ENCODE data around the gene BTBD9.

Gene BTBD9

DNA sequence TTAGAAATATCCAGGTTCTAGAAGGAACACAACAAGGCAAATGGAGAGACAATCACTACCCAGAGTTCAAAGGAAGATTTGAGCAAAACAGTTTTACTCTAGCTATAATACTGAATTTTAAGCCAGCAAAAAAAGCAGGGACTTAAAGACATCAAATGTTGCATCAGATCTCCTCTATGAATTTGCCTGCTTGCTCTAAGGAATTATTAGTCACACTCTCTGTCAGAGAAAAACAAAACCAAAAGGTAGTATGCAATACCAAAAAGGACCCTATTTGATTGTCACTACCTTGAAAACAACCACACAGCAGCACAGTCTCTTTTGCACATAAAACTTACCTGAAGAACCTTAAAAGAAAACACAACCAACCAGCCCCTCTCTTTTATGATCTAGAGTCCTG is 46.3 kb downstream of the BTBD9 start:
- DNase-seq: no peak

- DNase-seq: no peak
Observed at GRCh38 chr6:38591439-38591838, 48.3 kb downstream of the BTBD9 start.

- DNase-seq: no peak
Observed at GRCh38 chr6:38589367-38589720, 50.4 kb downstream of the BTBD9 start.

GRCh38 chr6:38588631-38589366 is 50.9 kb downstream of the BTBD9 start:
- DNase-seq: no peak

DNA sequence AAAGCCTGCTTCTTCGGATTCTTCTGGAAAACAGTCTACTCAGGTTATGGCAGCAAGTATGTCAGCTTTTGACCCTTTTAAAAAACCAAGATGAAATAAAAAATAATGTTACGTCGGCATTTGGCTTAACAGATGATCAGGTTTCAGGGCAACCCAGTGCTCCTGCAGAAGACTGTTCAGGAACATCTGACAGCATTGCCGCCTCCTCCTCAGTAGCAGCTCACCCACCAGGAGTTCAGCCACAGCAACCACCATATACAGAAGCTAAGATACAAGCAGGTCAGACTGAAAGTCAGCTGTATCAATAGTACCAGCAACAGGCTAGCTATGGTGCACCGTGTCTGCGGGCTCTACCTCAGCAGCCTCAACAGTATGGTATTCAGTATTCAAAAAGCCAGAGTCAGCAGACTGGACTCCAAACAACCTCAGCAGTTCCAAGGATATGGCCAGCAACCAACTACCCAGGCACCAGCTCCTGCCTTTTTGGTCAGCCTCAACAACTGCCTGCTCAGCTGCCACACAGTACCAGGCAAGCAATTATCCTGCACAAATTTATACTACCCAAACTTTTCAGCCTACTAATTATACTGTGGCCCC is 51.9 kb downstream of the BTBD9 start:
- no peak for DNase-seq

GRCh38 chr6:38586992-38587391 is 52.7 kb downstream of the BTBD9 start:
- DNase-seq: no peak

DNA sequence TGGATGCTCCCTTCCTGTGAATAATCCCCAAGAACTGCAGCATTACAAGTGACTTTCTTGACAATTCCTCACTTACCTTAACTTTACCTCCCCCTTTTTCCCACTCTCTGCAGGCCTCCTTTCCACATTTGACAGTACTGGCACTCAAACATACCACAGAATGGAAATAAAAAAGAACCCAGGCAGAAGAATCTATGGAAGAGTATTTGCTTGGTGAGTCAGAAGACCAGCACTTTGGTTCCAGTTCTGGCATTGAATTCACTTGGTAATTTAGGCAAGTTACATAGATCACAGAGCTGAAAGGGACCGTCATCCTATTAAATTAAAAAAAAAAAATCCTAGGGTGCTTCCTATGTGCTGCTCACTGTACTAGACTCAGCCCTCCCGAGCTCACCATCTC is 55.0 kb downstream of the BTBD9 start:
- no peak for DNase-seq

- no peak for DNase-seq
Observed at GRCh38 chr6:38583523-38583922, 56.2 kb downstream of the BTBD9 start.

DNA sequence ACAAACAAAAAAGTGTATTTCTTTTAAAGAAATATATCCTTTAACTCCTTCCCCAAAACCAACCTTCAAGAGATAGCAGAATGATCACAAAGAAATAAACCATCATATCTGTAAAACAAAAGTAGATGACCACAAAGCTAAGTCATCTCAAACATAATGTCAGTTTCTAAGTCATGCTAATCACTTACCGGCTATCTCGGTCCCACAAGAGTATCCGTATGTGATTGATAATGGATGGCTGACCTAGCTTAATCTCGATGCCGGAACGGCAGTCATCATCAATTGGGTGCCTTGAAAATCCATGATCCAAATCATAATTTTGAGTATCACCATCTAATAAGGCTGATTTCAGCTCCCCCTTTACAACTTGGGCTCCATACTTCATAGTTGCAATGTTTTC is 59.7 kb downstream of the BTBD9 start:
- no peak for DNase-seq

- no peak for DNase-seq
Observed at GRCh38 chr6:38579010-38579628, 60.6 kb downstream of the BTBD9 start.

DNA sequence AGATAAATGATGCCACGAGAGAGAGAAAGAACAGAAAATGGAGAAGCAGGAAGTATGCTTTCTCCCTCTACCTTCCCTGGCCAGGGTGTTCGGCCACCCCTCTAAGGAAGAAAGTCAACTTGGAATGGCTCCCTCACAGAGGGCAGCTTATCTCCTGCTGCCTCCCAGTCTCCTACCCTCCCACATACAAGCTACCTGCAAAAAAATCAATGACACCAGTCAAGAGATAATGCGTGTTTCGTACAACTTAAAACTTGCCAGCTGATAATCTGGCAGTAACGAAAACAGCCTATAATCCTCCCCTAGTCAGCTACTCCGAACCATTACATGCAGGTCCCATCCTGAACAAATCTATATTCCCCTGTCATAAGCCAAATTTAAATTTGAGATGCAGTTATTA is 61.7 kb downstream of the BTBD9 start:
- no peak for DNase-seq

- DNase-seq: no peak
Observed at GRCh38 chr6:38577492-38577891, 62.2 kb downstream of the BTBD9 start.

DNA sequence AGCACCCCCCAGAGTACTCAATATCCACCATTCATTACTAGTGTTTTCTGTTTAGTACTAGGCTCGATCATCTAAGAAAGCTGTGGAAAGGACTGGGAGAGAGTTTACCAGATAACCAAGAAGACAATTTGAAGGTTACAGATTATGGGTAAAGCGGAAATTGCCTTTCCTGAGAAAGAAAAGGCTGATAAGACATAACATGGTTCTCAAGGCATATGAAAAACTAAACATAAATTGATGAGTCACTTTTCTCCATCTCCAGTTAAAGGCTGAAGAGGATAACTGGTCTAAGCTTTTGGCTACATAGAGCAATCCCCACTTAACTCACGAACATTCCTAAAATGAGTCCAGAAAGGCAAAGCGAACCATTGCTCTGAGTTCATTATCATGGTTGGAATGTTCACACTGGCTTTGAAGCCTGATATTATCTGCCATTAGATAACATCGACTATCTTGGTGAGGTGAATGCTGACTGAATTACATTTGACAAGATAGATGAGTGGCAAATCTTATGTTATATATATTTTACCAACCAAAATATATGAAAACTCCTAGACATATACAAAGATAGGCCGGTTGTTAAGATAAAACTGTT is 65.8 kb downstream of the BTBD9 start:
- DNase-seq: no peak

DNA sequence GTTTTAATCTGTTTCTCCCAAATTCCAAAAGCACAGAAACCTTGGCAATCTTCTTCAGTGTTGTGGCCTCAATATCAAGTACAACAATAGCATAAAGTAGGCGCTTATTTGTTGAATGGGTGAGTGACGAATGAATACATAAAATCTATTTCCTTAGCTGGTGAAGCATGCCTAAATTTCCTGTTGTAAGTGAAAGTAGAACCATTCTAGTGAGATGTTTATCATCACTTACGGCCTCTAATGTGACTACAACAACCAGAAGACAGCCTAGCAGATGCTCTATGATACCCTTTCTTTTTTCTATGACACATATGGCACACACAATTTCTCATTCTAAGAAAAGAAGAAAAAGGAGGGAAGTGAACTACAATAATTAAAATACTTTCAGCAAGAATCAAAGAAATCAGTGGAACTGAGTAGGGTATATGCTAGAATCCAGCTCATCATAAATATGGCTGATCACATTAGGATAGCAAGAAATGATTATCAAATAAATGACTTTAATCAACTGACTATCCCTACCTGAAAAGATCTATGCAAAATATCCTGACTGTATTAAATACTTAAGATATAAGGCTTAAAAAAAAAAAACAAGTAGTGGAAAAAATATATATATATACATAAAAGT is 67.4 kb downstream of the BTBD9 start:
- DNase-seq: no peak

DNA sequence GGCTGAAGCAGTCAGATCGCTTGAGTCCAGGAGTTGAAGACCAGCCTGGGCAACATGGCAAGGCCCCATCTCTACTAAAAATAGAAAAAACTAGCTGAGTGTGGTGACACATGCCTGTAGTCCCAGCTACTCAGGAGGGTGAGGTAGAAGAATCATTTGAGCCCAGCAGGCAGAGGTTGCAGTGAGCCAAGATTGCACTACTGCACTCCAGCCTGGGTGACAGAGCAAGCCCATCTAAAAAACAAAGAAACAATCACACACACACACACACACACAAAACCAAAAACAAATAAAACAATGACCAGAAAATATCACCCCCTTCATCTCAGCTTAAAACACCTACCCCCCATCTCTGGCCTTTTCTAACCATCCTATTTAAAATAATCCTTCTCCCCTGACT is 68.0 kb downstream of the BTBD9 start:
- no peak for DNase-seq

DNA sequence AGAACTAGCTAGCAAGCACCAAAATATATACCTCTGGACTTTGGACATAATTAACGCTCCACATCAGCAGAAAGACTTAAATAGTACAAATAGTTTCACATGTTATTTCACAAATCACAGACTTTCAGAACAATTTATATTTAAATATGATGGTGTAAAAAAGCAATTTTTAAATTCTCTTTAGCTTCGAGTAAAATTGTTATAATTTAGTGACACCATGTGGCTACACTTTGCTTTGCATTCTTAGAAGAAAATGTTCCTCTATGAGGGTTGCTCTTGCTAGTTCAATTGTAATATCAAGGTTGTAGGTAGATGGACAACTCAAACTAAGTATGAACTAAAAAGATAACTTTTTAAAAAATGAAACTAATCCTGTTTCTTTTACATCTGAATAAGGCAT is 69.0 kb downstream of the BTBD9 start:
- peak; percentile 54 for DNase-seq

GRCh38 chr6:38567436-38567835 is 72.3 kb downstream of the BTBD9 start:
- no peak for DNase-seq

GRCh38 chr6:38566295-38567030 is 73.3 kb downstream of the BTBD9 start:
- DNase-seq: no peak

DNA sequence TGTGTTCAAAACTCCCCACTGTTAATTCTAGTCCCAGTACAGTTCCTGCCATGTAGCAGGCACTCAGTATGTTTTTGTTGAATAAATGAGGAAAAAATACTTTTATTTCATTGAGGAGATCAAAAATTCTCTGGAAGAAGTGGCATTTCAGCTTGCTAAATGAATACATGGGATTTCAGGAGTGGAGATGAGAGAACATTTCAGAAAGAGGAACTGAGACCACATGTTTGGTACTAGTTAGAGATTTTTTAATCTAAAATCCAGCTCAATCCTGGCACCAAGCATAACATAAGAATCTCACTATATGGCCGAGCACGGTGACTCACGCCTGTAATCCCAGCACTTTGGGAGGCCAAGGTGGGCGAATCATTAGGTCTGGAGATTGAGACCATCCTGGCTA is 75.4 kb downstream of the BTBD9 start:
- no peak for DNase-seq

DNA sequence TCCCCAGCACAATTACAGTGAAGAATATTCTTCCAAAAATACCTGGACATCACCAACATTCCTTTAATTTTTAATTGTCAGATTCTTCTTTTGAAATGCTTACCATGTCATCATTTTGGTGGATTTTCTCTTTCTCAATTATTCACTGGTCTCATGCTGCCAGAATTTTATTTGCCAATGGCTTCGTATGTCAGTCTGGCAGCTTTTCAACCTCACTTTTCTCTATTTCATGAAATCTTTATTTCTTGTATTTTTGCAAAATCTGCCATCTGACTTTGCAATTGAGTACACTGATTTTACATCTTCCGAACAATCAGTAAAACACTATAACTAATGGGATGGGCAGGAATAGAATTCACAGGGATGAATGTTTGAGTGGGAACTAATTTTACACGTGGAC is 84.1 kb downstream of the BTBD9 start:
- no peak for DNase-seq

GRCh38 chr6:38554700-38555413 is 84.9 kb downstream of the BTBD9 start:
- DNase-seq: no peak

- no peak for DNase-seq
Observed at GRCh38 chr6:38554014-38554413, 85.7 kb downstream of the BTBD9 start.

Data from midbrain (tissue), 1 donor.